GM19240 (cell line): Measurements from ENCODE around the gene ZFP37.
"Not testable (repeated sequence)": the region's sequence is repeated elsewhere in the genome, so short reads cannot be mapped to it uniquely, and the experiment has no call there.

ENCODE experiments used
- DNase-seq: peaks from one replicate; pipeline ENCODE4 v3.0.0; 2011; ENCODE audit warnings: low spot score; ENCODE audit not compliant: insufficient read length

Gene ZFP37

GRCh38 chr9:113056191-113057106 is at the start of gene ZFP37:
ZFP37 (minus strand) TSS chr9:113056724; CDS start chr9:113056688, 36 bp downstream.
- peak; percentile 82 for DNase-seq

GRCh38 chr9:113105345-113105744 is 48.8 kb upstream of the ZFP37 start:
- DNase-seq = not testable (repeated sequence)

GRCh38 chr9:113095561-113095960 is 39.0 kb upstream of the ZFP37 start:
- DNase-seq = no peak

GRCh38 chr9:113089924-113090323 is 33.4 kb upstream of the ZFP37 start:
- DNase-seq = not testable (repeated sequence)

GRCh38 chr9:113089143-113089505 is 32.6 kb upstream of the ZFP37 start:
- not testable (repeated sequence) for DNase-seq

- DNase-seq = not testable (repeated sequence)
Observed at GRCh38 chr9:113088456-113089142, 32.1 kb upstream of the ZFP37 start.

- not testable (repeated sequence) for DNase-seq
Observed at GRCh38 chr9:113062932-113063310, 6.4 kb upstream of the ZFP37 start.

GRCh38 chr9:113062256-113062931 is 5.9 kb upstream of the ZFP37 start:
- DNase-seq = not testable (repeated sequence)

- not testable (repeated sequence) for DNase-seq
Observed at GRCh38 chr9:113061072-113061850, 4.7 kb upstream of the ZFP37 start.

GRCh38 chr9:113059581-113060284 is 3.2 kb upstream of the ZFP37 start:
- DNase-seq = not testable (repeated sequence)

GRCh38 chr9:113057193-113057592 is 669 bp upstream of the ZFP37 start:
- DNase-seq = no peak

- DNase-seq = no peak
Observed at GRCh38 chr9:113042884-113043657, 13.5 kb downstream of the ZFP37 start.

GRCh38 chr9:113026200-113026599 is 30.3 kb downstream of the ZFP37 start:
- DNase-seq = no peak

- DNase-seq = no peak
Observed at GRCh38 chr9:113018247-113018646, 38.3 kb downstream of the ZFP37 start.

- no peak for DNase-seq
Observed at GRCh38 chr9:113012492-113012891, 44.0 kb downstream of the ZFP37 start.

- DNase-seq = no peak
Observed at GRCh38 chr9:113011911-113012381, 44.6 kb downstream of the ZFP37 start, which contains the start of gene ZNF883. ZNF883 (minus strand) TSS chr9:113012192.

- DNase-seq = no peak
Observed at GRCh38 chr9:113005777-113006176, 50.7 kb downstream of the ZFP37 start.

- no peak for DNase-seq
Observed at GRCh38 chr9:112997236-112997941, 59.1 kb downstream of the ZFP37 start.
